H1 (cell line): ENCODE data around the gene VGLL4. TPM values are rescaled to one million over a fixed set of nuclear protein-coding genes. Genes with fewer than 3 reads are reported as not detected.

Experiments used
- BCL11A ChIP-seq, 2 experiments: IDR thresholded peaks; one replicate each; pipeline ENCODE4 v1.6.1; 2011; ENCODE audit warnings: low read depth in 2 of 2, low read length in 2 of 2, mild to moderate bottlenecking in 2 of 2
- polyA plus RNA-seq, 7 experiments: library from polyadenylated mRNA; depleted of rRNA in 3 of 7; stranded (reverse) in 5 of 7; unstranded in 2 of 7; fragments of >200 nt in 5 of 7; fragments of 200-250 nt in 2 of 7; gene quantifications; 1 replicate in 5 of 7; 2 replicates in 1 of 7; 4 replicates in 1 of 7; pipeline versions ENCODE4 v1.2.1 to v1.2.3, GENCODE V29; 2011 to 2013; ENCODE audit warnings: missing spikeins in 2 of 7, mixed read lengths in 2 of 7
- total RNA-seq: library from RNA; stranded (reverse); fragmentation: NEBNext Ultra II Directional; extraction: Animal tissue kit (Norgen Biotek cat#: 25700); gene quantifications from 2 replicates; pipeline ENCODE4 v1.2.1, GENCODE V29; 2021

Gene VGLL4
- total and polyA plus RNA-seq, 2 of the 8 experiments (the other 6 are each of a cell fraction or from before 2014, with no cell fraction given): 45.1 to 50.0 TPM

GRCh38 chr3:11626084-11626463, 17.6 kb downstream of the VGLL4 start (continued):
- no peak for TF ChIP-seq BCL11A (IDR thresholded peaks at IDR 0.05; ENCODE audit: low read depth in 2 of 2, low read length in 2 of 2)
